ENCODE results near the gene HAND2.

The HAND2 gene

GRCh38 chr4:173519111-173520101 is 10.6 kb downstream of the HAND2 start:
- no peak for DNase-seq

GRCh38 chr4:173518425-173519102 is 11.5 kb downstream of the HAND2 start:
- DNase-seq: no peak

- DNase-seq: no peak
Measured at GRCh38 chr4:173517781-173518424, 12.1 kb downstream of the HAND2 start.

GRCh38 chr4:173516621-173517524 is 13.2 kb downstream of the HAND2 start:
- no peak for DNase-seq

- no peak for DNase-seq
Measured at GRCh38 chr4:173515458-173515857, 14.6 kb downstream of the HAND2 start.

GRCh38 chr4:173514641-173515217 is 15.3 kb downstream of the HAND2 start:
- DNase-seq: no peak

GRCh38 chr4:173513651-173514050 is 16.4 kb downstream of the HAND2 start:
- no peak for DNase-seq

- DNase-seq: no peak
Measured at GRCh38 chr4:173511787-173512361, 18.2 kb downstream of the HAND2 start.

- peak in 1 of 2 experiments; percentile 52 for DNase-seq
Measured at GRCh38 chr4:173509036-173510001, 20.7 kb downstream of the HAND2 start.

GRCh38 chr4:173508386-173509035 is 21.5 kb downstream of the HAND2 start:
- DNase-seq: no peak

GRCh38 chr4:173507471-173508385 is 22.3 kb downstream of the HAND2 start:
- no peak for DNase-seq

- DNase-seq: no peak
Measured at GRCh38 chr4:173506597-173507211, 23.3 kb downstream of the HAND2 start.

- DNase-seq: peak in 1 of 2 experiments; percentile 74
Measured at GRCh38 chr4:173505924-173506518, 24.0 kb downstream of the HAND2 start.

GRCh38 chr4:173504181-173504503 is 25.9 kb downstream of the HAND2 start:
- no peak for DNase-seq

GRCh38 chr4:173503330-173504180 is 26.5 kb downstream of the HAND2 start:
- no peak for DNase-seq

- DNase-seq: no peak
Measured at GRCh38 chr4:173502282-173502681, 27.7 kb downstream of the HAND2 start.

GRCh38 chr4:173501592-173502150 is 28.4 kb downstream of the HAND2 start:
- no peak for DNase-seq

Data from activated T-cell treated with anti-CD3 and anti-CD28 coated beads, Interleukin-2, amount 50 U/mL, for 48 hours (primary cell).